Brain microvascular endothelial cell (primary cell): ENCODE measurements around the gene CDYL.

ENCODE experiments used
- DNase-seq: peaks from one replicate; pipeline ENCODE4 v3.0.0-alpha.2; 2020
- H3K27ac ChIP-seq: fragments of 250-450 bp; sonication (Bioruptor Pico); 2 replicates; pipeline ENCODE4 v1.5.1; 2020; ENCODE audit warnings: mild to moderate bottlenecking, moderate library complexity
- H3K27me3 ChIP-seq: fragments of 250-450 bp; sonication (Bioruptor Pico); replicated peaks from 2 replicates; pipeline ENCODE4 v1.5.1; 2020; ENCODE audit warnings: mild to moderate bottlenecking
- H3K36me3 ChIP-seq: fragments of 250-450 bp; sonication (Bioruptor Pico); replicated peaks from 2 replicates; pipeline ENCODE4 v1.5.1; 2020; ENCODE audit warnings: mild to moderate bottlenecking
- H3K4me3 ChIP-seq: 2 replicates; pipeline ENCODE4 v1.5.1; 2011; ENCODE audit warnings: low read depth, mild to moderate bottlenecking, control low read depth, low read length, moderate library complexity
- in situ Hi-C: cut with HindIII; loops from 2 replicates; pipeline ENCODE4 v1.10.0; 2017; ENCODE audit warnings: low sequenced_read_pairs, low pct_ligation_motif_present
- TF ChIP-seq, protein P1 (sequence below): IDR thresholded peaks from 2 replicates; pipeline ENCODE4 v1.5.1; 2011; ENCODE audit warnings: low read depth, mild to moderate bottlenecking, moderate library complexity, low read length, control low read depth, inconsistent platforms; ENCODE audit errors: missing control alignments

Gene CDYL

DNA sequence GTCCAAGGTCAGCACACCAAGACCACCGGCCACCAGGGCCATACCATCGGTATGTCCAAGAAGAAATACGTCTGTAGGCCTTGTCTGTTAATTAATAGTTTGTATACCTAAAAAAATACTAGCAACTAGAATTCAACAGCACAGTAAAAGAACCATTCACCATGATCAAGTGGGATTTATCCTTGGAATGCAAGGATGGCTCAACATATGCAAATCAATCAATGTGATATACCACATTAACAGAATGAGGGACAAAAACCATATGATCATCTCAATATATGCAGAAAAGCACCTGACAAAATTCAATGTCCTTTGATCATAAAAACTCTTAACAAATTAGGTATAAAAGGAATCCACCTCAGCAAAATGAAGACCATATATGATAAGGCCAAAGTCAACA, 203.2 kb downstream of the CDYL start:
- no peaks in the 10 kb centered on the region for H3K27me3 ChIP-seq
- no peak overlapping the region for H3K27ac ChIP-seq
- no peak for DNase-seq
- H3K4me3 ChIP-seq: no peak overlapping the region
- TF ChIP-seq, protein P1, sequence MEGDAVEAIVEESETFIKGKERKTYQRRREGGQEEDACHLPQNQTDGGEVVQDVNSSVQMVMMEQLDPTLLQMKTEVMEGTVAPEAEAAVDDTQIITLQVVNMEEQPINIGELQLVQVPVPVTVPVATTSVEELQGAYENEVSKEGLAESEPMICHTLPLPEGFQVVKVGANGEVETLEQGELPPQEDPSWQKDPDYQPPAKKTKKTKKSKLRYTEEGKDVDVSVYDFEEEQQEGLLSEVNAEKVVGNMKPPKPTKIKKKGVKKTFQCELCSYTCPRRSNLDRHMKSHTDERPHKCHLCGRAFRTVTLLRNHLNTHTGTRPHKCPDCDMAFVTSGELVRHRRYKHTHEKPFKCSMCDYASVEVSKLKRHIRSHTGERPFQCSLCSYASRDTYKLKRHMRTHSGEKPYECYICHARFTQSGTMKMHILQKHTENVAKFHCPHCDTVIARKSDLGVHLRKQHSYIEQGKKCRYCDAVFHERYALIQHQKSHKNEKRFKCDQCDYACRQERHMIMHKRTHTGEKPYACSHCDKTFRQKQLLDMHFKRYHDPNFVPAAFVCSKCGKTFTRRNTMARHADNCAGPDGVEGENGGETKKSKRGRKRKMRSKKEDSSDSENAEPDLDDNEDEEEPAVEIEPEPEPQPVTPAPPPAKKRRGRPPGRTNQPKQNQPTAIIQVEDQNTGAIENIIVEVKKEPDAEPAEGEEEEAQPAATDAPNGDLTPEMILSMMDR: no peak
- H3K36me3 ChIP-seq: no peaks in the 10 kb centered on the region
- in situ Hi-C loops: no loop called here

DNA sequence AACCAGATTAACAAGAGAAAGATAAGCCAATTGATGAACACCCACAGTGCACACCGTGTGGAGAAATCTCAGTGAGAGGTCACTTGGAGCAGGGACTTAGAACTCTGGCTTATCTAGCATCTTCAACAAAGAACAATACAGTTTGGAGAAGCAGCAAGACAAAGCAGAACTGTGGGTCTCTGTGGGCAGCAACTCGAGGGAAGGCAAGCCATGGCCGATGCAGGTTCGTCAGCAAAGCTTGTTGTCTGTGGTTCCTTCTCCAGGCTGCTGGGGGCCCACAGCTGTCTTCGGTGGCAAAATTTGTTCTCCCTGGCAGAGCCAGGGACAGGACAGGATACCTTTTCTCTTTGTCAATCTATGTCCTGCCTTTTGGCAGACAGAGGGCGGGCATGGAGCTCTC, 205.6 kb downstream of the CDYL start:
- TF ChIP-seq, protein P1: no peak
- H3K27me3 ChIP-seq: no peaks in the 10 kb centered on the region
- no peak overlapping the region for H3K27ac ChIP-seq
- DNase-seq: no peak
- in situ Hi-C loops: no loop called here
- H3K36me3 ChIP-seq: no peaks in the 10 kb centered on the region
- no peak overlapping the region for H3K4me3 ChIP-seq

DNA sequence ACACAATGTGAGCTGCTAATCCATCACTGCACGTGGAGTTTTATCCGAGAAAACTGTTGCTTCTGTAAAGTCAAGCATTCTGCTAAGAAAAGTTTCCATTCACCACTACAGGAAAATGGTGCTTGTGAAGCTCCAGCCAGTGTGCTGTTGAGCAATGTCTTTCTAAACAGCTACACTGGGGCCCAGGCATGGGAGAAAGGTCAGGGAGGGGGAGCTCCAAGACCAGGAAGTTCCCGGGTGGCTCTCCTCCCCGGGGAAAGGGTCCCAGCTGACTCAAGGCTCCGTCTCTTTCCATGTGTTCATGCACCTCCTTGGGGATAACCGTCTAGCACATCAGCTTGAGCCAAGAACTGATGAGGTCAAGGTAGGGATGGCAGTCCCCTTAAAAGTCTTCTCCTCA, 207.1 kb downstream of the CDYL start:
- Histone ChIP-seq H3K27me3 (no peaks in the 10 kb centered on the region), H3K27ac (no peak overlapping the region), H3K4me3 (no peak overlapping the region), H3K36me3 (no peaks in the 10 kb centered on the region)
- TF ChIP-seq, protein P1: no peak
- in situ Hi-C loops: no loop called here
- DNase-seq: no peak

DNA sequence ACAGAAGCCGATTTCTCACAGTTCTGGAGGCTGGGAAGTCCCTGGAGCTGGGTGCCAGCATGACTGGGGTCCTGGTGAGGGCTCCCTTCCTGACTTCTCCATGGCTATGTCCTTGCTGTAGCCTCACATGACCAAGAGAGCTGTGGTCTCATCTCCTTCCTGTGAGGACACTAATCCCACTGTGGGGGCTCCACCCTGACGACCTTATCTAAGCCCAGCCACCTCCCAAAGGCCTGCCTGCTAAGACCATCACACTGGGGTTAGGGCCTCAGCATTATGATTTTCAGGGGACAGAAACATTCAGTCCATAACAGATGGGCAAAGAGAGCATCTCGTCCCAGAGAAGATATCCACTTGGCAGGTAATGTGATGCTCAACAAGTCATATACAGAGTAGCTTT, 210.8 kb downstream of the CDYL start:
- H3K36me3 ChIP-seq: no peaks in the 10 kb centered on the region
- no peak overlapping the region for H3K27ac ChIP-seq
- no peak for DNase-seq
- no peak overlapping the region for H3K4me3 ChIP-seq
- H3K27me3 ChIP-seq: no peaks in the 10 kb centered on the region
- in situ Hi-C loops: no loop called here
- TF ChIP-seq, protein P1: no peak

DNA sequence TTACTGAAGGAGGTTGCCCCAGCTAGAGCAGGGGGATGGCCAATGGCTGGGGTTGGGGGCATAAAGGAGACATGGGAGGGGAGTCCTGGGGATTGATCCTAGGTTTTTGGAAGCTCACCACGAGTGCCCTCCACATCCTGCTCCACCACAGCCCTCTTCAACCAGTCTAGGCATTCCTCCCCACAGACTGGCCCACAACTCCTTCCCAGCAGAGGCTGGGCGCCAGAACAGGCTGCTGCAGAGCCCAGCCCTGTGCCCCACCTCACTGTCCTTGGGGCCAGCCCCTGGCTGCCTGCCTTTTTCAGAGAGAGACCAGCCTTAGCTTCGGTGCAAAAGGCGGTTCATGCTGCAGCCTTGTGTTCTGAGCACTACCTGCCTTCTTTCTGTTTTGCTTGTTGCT, 211.2 kb downstream of the CDYL start:
- Histone ChIP-seq H3K4me3 (no peak overlapping the region), H3K36me3 (no peaks in the 10 kb centered on the region), H3K27me3 (no peaks in the 10 kb centered on the region), H3K27ac (no peak overlapping the region)
- TF ChIP-seq, protein P1: no peak
- no peak for DNase-seq
- in situ Hi-C loops: no loop called here

DNA sequence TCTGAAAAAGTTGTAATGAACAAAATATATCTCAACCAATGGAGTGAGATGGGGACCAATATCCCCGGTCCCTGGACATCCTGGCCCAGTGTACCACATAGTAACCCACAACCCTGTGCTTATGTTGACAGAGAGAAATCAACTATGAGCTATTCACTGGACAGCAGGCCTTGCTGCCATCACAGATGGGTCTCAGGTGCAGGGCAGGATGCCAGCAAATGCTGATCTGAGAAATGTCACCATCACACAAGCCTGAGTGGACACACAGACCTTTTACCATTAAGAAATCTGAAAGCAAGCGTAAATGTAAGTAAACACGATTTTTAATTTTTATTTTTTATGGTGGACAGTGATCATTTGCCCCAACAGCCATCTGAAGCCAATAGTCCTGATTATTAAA, 218.5 kb downstream of the CDYL start:
- in situ Hi-C loops: no loop called here
- Histone ChIP-seq H3K27ac (no peak overlapping the region), H3K27me3 (no peaks in the 10 kb centered on the region), H3K4me3 (no peak overlapping the region), H3K36me3 (peaks cover 6% of the 10 kb centered on the region)
- TF ChIP-seq, protein P1: no peak
- DNase-seq: no peak
